ENCODE measurements around the gene PAFAH1B2.
"Not testable (repeated sequence)": the region's sequence is repeated elsewhere in the genome, so short reads cannot be mapped to it uniquely, and the experiment has no call there.

Gene PAFAH1B2

GRCh38 chr11:117204283-117205080, 60.4 kb downstream of the PAFAH1B2 start:
- no peak for FAIRE-seq

- no peak for FAIRE-seq
Measured at GRCh38 chr11:117205211-117205818, 61.2 kb downstream of the PAFAH1B2 start.

- not testable (repeated sequence) for FAIRE-seq
Measured at GRCh38 chr11:117206111-117206510, 62.0 kb downstream of the PAFAH1B2 start.

- not testable (repeated sequence) for FAIRE-seq
Measured at GRCh38 chr11:117206859-117207258, 62.8 kb downstream of the PAFAH1B2 start.

- not testable (repeated sequence) for FAIRE-seq
Measured at GRCh38 chr11:117207481-117207880, 63.4 kb downstream of the PAFAH1B2 start.

- FAIRE-seq, result not testable (repeated sequence)
Measured at GRCh38 chr11:117208710-117209109, 64.6 kb downstream of the PAFAH1B2 start.

- not testable (repeated sequence) for FAIRE-seq
Measured at GRCh38 chr11:117209351-117210125, 65.5 kb downstream of the PAFAH1B2 start.

GRCh38 chr11:117210620-117211019, 66.5 kb downstream of the PAFAH1B2 start:
- no peak for FAIRE-seq

- no peak for FAIRE-seq
Measured at GRCh38 chr11:117212697-117213355, 68.7 kb downstream of the PAFAH1B2 start.

- FAIRE-seq, result no peak
Measured at GRCh38 chr11:117214404-117215110, 70.5 kb downstream of the PAFAH1B2 start.

GRCh38 chr11:117217141-117218084, 73.3 kb downstream of the PAFAH1B2 start:
- FAIRE-seq, result no peak

GRCh38 chr11:117218133-117218915, 74.2 kb downstream of the PAFAH1B2 start:
- FAIRE-seq, result no peak

GRCh38 chr11:117219001-117219400, 74.9 kb downstream of the PAFAH1B2 start:
- FAIRE-seq, result no peak

GRCh38 chr11:117219455-117219854, 75.4 kb downstream of the PAFAH1B2 start:
- no peak for FAIRE-seq

GRCh38 chr11:117219995-117220394, 75.9 kb downstream of the PAFAH1B2 start:
- FAIRE-seq, result no peak

- no peak for FAIRE-seq
Measured at GRCh38 chr11:117220568-117220967, 76.5 kb downstream of the PAFAH1B2 start.

GRCh38 chr11:117220999-117221774, 77.1 kb downstream of the PAFAH1B2 start:
- no peak for FAIRE-seq

GRCh38 chr11:117221775-117222517, 77.9 kb downstream of the PAFAH1B2 start:
- no peak for FAIRE-seq
